ENCODE results near the gene FRRS1L. TPM values are rescaled to one million over a fixed set of nuclear protein-coding genes. Genes with fewer than 3 reads are reported as not detected.

FRRS1L gene
- total and polyA plus RNA-seq, 2 of the 13 experiments (the other 11 are each of a cell fraction or from before 2014, with no cell fraction given) = 0.02 to 0.03 TPM

- TF ChIP-seq LRRFIP1 (CRISPR knock-in tag; conservative IDR thresholded peaks at IDR 0.05) = no peak
- peak; percentile 71 for TF ChIP-seq KAT8 (CRISPR knock-in tag; IDR thresholded peaks at IDR 0.05)
- no peak for TF ChIP-seq ZNF883 (CRISPR knock-in tag; IDR thresholded peaks at IDR 0.05; ENCODE audit: not compliant biosample characterization)
- peak; percentile 91 for TF ChIP-seq SAP130 (CRISPR knock-in tag; IDR thresholded peaks at IDR 0.05; ENCODE audit: low read depth)
- peak; percentile 45; the same call in 1 of the 2 replicates for TF ChIP-seq ZNF792 (CRISPR knock-in tag; IDR thresholded peaks at IDR 0.05)
- no peak for TF ChIP-seq HMGA1 (CRISPR knock-in tag; conservative IDR thresholded peaks at IDR 0.05)
- no peak for TF ChIP-seq PHB2 (IDR thresholded peaks at IDR 0.05; ENCODE audit: partially characterized antibody)
- TF ChIP-seq, protein P1, sequence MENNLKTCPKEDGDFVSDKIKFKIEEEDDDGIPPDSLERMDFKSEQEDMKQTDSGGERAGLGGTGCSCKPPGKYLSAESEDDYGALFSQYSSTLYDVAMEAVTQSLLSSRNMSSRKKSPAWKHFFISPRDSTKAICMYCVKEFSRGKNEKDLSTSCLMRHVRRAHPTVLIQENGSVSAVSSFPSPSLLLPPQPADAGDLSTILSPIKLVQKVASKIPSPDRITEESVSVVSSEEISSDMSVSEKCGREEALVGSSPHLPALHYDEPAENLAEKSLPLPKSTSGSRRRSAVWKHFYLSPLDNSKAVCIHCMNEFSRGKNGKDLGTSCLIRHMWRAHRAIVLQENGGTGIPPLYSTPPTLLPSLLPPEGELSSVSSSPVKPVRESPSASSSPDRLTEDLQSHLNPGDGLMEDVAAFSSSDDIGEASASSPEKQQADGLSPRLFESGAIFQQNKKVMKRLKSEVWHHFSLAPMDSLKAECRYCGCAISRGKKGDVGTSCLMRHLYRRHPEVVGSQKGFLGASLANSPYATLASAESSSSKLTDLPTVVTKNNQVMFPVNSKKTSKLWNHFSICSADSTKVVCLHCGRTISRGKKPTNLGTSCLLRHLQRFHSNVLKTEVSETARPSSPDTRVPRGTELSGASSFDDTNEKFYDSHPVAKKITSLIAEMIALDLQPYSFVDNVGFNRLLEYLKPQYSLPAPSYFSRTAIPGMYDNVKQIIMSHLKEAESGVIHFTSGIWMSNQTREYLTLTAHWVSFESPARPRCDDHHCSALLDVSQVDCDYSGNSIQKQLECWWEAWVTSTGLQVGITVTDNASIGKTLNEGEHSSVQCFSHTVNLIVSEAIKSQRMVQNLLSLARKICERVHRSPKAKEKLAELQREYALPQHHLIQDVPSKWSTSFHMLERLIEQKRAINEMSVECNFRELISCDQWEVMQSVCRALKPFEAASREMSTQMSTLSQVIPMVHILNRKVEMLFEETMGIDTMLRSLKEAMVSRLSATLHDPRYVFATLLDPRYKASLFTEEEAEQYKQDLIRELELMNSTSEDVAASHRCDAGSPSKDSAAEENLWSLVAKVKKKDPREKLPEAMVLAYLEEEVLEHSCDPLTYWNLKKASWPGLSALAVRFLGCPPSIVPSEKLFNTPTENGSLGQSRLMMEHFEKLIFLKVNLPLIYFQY (CRISPR knock-in tag; IDR thresholded peaks at IDR 0.05; ENCODE audit: borderline replicate concordance) = 0 out of 2 replicates have a peak, but pooled peaks have one; percentile 9
- no peak for TF ChIP-seq ZNF484 (CRISPR knock-in tag; IDR thresholded peaks at IDR 0.05; ENCODE audit: borderline replicate concordance, low read depth)
- TF ChIP-seq TARDBP (CRISPR knock-in tag; IDR thresholded peaks at IDR 0.05) = peak; percentile 91
- TF ChIP-seq SKI (IDR thresholded peaks at IDR 0.05; ENCODE audit: partially characterized antibody) = peak; percentile 17
- TF ChIP-seq, protein P2, sequence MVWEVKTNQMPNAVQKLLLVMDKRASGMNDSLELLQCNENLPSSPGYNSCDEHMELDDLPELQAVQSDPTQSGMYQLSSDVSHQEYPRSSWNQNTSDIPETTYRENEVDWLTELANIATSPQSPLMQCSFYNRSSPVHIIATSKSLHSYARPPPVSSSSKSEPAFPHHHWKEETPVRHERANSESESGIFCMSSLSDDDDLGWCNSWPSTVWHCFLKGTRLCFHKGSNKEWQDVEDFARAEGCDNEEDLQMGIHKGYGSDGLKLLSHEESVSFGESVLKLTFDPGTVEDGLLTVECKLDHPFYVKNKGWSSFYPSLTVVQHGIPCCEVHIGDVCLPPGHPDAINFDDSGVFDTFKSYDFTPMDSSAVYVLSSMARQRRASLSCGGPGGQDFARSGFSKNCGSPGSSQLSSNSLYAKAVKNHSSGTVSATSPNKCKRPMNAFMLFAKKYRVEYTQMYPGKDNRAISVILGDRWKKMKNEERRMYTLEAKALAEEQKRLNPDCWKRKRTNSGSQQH (CRISPR knock-in tag; IDR thresholded peaks at IDR 0.05; ENCODE audit: low read depth) = no peak
- TF ChIP-seq KDM6A (CRISPR knock-in tag; IDR thresholded peaks at IDR 0.05; ENCODE audit: low read depth) = peak; percentile 87
- peak; percentile 93 for TF ChIP-seq ONECUT2 (CRISPR knock-in tag; IDR thresholded peaks at IDR 0.05)
- TF ChIP-seq ZNF550 (CRISPR knock-in tag; IDR thresholded peaks at IDR 0.05; ENCODE audit: borderline replicate concordance) = no peak
- no peak for TF ChIP-seq RELA (CRISPR knock-in tag; IDR thresholded peaks at IDR 0.05)
- TF ChIP-seq ZNF564 (CRISPR knock-in tag; IDR thresholded peaks at IDR 0.05) = no peak
- TF ChIP-seq, protein P3, sequence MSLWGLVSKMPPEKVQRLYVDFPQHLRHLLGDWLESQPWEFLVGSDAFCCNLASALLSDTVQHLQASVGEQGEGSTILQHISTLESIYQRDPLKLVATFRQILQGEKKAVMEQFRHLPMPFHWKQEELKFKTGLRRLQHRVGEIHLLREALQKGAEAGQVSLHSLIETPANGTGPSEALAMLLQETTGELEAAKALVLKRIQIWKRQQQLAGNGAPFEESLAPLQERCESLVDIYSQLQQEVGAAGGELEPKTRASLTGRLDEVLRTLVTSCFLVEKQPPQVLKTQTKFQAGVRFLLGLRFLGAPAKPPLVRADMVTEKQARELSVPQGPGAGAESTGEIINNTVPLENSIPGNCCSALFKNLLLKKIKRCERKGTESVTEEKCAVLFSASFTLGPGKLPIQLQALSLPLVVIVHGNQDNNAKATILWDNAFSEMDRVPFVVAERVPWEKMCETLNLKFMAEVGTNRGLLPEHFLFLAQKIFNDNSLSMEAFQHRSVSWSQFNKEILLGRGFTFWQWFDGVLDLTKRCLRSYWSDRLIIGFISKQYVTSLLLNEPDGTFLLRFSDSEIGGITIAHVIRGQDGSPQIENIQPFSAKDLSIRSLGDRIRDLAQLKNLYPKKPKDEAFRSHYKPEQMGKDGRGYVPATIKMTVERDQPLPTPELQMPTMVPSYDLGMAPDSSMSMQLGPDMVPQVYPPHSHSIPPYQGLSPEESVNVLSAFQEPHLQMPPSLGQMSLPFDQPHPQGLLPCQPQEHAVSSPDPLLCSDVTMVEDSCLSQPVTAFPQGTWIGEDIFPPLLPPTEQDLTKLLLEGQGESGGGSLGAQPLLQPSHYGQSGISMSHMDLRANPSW (CRISPR knock-in tag; IDR thresholded peaks at IDR 0.05; ENCODE audit: borderline replicate concordance) = no peak
- peak; percentile 70; the same call in 1 of the 2 replicates for TF ChIP-seq ZNF670 (CRISPR knock-in tag; IDR thresholded peaks at IDR 0.05; ENCODE audit: borderline replicate concordance)
- no peak for TF ChIP-seq FOXK1 (CRISPR knock-in tag; IDR thresholded peaks at IDR 0.05; ENCODE audit: borderline replicate concordance, low read depth)
- TF ChIP-seq TCF7L2 (IDR thresholded peaks at IDR 0.05; ENCODE audit: low read depth, low read length) = peak; percentile 90
Measured at GRCh38 chr9:109082091-109082620, 84.9 kb downstream of the FRRS1L start (continued).

Measured in HepG2 (cell line).